ENCODE results near the gene CPXM2.

CPXM2 gene

DNA sequence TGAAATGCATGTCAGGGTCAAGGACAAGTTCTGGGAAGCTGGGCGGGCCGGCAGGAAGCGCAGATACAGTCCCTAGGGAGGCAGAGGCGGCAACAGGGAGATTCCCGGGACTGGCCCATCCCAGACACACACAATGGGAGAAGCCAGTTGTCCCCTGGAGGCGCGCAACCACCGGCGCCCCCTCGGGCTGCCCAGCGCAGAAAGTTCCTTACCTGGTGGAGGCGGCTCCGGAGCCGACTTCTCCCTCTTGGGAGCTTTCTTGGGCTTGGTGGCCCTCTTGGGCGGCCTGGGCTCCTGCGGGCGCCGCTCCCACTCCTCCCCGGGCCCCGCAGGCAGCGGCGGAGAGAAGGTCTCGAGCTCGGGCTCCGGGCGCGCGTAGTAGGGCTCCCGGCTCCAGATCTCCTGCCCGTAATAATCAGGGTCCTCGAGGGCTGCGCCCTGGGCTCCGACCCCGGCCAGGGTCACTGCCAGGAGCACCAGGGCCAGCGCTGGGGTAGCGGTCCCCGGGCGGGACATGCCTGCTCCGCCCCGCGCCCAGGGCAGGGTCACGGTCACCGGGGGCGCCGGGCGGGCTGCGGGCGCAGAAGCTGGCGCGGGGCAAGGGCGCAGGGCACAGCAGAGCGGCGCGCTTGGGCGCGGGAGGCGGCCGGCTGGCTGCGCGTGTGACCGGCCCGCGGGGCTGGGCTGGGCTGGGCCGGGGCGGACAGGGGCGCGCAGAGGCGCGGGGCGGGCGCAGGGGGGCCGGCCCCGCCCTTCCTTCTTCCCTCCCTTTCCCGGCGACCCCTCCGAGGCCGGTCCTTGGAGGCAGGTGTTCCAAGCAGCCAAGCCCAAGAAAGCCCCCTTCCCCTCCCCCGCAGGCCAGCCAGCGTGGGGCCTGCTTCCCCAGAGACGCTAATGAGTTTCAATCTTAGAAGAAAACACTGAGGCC lies at the start of gene CPXM2:
Gene CPXM2, minus strand, starts transcription at position 664 of the 928 bp plus-strand sequence. Its CDS starts 148 bp downstream, at position 516.
- DNase-seq = no peak

DNA sequence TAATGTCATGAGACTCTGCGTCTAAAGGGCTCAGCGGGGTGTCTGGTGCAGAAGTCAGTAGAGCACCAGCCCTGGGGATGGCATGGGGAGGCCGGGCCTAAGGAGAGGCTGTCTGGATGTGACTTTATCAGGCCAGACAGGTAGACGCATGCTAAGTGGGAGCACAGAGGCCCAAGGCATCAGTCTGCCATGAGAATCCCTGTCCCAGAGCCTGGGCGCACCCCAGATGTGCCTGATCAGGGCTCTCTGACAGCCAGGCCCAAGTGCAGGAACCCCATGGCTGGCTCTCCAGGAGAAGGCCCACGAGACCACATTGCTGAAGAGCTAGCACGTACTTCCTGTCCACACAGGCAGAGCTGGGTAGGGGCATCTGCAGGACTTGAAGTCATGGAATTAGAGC lies 48.0 kb upstream of the CPXM2 start:
- no peak for DNase-seq

DNA sequence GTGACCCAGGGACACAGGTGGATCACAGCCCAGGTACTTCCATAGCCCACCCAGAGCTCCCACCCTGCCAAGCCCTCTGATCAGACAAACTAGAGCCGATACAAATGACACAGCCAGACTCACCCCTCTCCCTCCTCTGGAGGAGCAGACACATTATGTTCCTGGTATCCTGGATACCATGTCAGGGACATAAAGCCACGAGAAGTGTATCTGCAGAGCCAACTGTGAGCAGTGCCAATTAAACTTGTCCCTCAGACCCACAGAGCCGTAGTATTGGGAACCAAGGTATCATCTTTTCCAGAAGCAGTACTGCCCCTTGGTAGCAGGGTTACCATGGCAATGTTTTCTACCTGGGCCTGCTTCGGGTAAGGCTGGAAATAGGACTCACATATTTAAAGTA lies 47.3 kb upstream of the CPXM2 start:
- no peak for DNase-seq

DNA sequence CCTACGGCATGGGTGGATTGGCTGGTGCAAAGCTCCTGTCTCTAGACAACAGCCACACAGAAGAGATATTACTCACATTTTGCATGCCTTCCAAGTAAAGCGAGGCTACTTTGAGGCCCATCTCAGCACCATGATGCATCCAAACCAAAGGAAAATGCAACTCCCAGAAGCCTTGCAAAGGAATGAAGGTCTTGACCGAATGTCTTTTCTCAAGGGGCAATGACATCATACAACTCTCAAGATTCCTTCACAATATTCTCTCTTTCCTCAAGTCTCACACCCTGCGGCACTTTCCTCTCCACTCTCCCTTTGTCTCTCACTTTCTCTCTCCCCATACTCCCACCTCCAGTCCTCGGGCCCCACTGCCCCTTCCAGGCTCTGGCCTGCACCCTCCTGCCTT lies 44.8 kb upstream of the CPXM2 start:
- no peak for DNase-seq

DNA sequence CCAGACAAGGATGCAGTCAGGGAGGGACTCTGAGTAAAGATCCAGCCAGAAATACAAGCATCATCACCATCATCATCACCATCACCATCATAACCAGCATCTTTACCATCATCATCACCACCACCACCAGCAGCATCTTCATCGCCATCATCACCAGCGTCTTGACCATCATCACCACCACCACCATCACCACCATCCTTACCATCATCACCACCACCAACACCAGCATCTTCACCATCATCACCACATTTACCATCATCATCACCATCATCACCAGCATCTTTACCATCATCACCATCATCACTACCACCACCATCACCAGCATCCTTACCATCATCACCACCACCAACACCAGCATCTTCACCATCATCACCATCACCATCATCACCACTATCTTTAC lies 44.1 kb upstream of the CPXM2 start:
- DNase-seq = no peak

DNA sequence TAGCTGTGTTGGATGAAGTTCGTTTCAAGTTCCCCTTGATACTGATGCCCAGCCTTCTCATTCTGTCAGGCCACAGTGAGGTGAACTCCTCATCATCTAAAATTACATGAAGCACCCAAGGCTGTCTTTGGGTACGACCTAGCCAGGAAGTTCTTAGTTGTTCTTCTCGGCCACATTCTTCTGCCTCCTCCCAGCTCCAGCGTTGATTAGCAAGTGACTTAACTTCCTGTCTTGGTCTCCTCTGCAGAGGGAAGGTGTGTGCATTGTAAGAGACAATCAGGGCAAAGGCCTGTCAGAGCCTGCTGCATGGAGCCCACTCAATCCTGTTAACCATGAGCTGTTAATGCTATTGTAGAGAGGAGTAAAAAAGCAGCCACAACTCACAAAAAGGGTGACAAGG lies 43.2 kb upstream of the CPXM2 start:
- no peak for DNase-seq

DNA sequence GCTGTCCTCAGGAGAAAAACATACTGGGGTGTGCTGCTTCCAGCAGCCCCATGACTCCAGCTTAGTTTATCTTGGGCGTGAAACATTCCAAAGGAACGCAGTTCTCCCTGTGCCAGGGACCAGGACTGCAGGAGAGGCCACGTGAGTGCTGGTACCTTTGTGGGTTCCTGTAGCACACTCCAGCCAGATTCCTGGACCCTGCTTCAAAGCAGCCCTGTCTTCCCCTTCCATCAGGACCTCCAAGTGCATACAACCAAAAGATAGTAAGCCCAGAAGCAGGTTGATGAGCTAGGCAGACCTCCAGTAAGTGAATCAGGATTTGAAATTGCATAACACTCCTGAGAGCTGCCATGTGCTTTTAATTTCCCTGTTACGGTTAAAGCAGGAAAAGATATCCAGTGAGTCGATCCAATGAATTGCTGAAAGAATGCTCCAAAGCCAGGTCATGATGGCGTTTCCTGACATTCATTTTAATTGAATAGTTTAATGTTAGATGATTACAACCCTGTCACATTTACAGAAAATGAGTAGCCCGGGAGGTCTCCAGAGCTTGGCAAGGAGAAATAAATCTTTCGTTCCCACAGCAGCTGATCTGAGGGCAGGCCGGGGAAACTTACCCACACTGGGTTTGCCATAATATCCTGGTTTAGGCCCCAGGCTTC lies 38.9 kb upstream of the CPXM2 start:
- DNase-seq = no peak

DNA sequence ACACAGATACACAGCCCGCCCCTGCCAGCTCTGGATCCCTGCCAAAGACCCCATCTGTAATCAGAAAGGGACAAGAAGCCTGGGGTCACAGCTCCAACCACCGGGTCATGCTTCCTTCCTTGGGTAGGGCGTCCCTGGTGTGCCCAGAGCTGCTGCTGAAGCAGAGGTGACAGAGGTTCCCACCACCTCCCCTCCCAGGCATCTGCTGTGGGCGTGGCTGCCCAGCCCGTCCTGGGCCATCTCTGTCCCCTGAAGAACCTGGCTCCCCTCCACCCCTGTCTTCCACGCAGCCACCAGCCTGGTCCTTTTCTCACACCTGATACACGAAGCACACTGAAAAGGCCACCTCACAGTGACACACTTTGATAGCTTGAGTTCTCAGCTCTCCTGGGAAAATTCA lies 38.2 kb upstream of the CPXM2 start:
- no peak for DNase-seq

DNA sequence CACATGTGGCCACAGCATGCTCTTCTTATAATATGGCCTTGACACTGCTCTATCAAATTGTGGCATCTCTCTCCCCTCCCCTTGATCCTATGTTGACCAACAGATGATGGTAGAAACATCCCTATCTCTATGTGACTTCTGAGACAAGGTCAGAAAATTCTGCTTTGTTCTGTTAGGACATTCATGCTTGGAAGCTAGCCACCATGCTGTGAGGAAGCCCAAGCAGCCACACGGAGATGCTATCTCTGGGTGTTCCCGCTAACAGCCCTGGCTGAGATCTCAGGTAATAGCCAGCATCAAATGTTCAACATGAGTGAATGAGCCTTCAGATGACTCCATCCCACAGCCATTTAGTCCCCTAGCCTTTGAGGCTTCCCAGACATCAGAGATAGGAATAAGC lies 36.8 kb upstream of the CPXM2 start:
- no peak for DNase-seq

DNA sequence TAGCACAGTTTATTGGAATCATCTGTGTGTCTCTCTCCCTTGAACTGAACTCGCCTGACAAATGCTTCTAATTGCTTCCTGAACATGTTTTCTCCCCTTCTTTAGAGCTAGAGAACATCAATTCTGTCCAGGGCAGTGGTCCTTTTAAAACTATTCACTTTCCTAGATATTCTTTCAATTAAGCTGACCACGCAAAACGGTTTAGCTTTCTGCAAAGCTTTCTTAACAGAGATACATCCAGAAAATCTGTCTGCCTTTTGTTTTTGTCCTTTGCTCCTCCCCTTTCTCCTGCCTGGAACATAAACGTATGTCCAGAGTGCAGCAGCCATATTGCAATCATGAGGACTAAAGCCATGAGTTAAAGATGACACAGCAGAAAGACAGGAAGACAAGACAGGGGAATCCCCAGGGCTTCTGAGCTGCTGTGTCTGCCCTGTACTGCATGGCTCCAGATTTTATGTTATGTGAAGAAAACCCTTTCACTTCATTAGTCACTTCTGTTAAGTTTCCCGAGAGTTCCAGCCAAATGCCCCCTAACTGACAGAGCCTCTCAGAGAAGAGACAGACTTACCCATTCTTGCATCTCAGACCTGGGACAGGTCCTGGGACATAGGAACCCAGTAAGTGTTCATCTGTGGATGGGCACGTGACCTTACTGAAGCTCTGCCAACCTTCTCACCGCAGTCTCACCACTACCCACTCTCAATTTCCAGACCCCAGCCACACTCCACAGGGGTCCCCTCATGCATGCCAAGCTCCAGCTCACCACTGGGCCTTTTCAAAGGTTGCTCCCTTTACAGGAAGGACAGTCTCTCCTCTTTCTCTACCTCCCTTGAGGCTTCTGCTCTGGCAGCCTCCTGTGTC lies 35.0 kb upstream of the CPXM2 start:
- no peak for DNase-seq

DNA sequence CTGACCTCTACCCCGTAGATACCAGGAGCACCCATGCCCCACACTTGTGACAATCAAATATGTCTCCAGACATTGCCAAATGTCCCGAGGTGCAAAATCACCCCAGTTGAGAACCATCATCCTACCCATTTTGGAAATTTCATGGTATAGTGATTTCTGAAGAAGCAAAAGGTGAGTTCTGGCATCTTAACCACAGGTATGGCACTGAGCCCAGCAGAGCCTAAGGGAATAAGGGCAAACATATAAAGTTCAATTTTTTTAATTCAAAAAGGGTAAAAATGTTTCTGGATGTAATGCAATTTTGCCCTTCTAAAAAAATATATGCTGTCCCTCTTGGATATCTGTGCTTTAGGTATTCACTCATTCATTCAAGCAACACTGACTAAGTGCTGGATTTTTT lies 30.5 kb upstream of the CPXM2 start:
- no peak for DNase-seq

DNA sequence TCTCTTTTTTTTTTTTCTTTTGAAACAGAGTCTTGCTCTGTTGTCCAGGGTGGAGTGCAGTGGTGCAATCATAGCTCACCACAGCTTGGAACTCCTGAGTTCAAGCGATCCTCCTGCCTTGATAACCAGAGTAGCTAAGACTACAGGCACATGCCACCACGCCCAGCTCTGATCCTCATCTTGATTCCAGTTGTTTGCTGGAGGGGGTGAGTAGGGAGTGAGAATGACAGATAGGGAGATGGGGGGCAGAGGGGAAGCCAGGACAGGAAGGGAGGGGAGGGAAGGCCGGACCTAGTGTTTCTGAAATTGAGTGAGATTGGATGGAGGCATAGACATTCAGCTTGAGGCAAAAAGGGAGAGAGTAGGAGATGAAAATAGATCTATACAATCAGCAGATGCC lies 25.2 kb upstream of the CPXM2 start:
- no peak for DNase-seq

DNA sequence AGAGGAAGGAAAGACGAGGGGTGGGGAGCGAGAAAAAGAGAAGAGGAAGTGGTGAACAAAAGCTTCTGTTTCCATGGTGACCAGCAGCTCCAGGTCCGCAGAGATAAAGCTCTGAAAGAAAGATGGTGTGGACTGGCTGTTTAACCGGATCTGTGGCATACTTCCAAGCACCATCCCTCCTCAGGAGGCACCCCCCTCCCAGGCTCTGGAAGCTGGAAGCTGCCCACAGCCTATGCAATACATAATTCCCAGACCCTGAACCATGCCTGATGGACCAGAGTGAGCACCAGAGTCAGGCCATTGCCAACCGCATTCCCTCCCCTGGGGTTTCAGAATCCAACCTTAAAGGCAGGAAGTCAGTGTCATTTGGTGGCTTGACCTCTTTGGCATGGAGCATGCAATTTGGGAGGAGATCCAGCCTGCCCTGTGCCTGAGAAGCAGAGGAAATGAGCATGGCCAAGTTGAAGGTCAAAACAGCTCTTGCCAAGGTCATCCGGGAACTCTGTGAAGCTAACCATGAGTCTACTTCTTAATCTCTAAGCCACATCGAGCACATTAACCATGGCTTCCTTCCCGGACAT lies 22.2 kb upstream of the CPXM2 start:
- DNase-seq = no peak

DNA sequence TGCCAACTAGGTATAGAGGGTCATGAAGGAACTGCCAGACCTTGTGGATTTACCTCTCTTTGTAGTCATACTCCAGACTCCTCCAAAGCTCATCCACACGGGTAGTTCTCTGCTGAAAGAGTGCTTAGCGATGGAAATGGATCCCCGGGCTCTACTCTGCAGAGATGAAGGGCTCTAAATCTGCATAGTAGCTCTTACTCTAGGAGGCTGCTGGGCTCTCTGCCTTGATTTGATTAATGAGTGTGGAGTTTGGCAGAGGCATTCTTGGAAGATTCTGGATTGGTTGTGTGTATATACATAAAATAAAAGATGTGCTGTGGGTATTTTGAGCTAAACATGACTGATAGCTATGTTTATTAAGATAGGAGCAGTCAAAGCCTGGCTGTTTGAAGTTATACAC lies 21.3 kb upstream of the CPXM2 start:
- DNase-seq = no peak

DNA sequence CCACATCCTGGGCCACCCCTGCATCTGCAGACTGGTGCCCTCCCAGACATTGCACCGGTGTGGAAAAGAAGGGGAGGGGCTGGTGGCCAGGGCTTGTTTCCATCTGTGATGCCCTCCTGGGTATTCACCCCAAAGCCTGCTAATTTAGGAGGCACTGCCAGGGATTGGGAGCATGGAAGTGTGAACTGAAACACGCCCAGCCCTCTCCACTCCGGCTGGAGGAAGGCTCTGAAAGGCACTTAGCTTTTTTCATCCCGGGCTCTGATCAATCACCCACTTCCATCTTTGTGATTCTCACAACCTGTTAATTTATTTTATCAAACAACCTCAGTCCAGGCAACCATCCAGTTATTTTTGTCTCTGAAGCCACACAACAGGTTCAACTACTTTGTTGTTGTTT lies 20.9 kb upstream of the CPXM2 start:
- DNase-seq = no peak

DNA sequence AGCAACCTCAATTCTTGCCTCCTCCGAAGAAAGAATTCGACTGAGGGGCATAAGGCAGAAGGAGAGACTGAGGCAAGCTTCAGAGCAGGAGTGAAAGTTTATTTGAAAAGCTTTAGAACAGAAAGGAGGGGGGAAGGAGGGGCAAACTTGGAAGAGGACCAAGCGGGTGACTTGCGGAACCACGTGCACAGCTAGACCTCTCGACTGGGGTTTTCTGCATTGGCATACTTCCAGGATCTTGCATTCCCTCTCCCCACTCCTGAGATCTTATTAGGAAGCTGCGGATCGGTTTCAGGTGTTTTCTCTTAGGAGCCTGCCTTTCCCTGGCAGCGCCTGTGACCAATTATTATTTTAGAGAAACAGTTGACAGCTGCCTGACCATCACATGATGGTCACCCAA lies 20.3 kb upstream of the CPXM2 start:
- no peak for DNase-seq

DNA sequence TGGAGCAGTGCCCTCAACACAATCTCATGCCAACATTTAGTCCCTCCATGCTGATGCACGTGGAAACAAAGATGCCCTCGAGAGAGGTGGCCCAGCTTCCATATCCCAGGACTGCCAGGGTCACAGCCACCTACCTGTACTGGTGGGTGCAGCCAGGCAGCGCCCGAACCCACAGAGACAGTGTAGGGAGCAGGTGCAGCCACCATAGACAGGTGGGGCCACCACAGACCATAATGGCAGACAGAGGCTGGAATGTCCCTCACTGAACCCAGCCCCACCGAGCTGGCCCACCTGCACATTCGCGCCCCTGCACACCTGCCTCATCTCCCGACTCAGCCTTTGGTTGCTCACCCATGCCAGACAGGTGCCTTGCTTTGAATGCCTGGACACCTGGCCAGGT lies 18.3 kb upstream of the CPXM2 start:
- no peak for DNase-seq

DNA sequence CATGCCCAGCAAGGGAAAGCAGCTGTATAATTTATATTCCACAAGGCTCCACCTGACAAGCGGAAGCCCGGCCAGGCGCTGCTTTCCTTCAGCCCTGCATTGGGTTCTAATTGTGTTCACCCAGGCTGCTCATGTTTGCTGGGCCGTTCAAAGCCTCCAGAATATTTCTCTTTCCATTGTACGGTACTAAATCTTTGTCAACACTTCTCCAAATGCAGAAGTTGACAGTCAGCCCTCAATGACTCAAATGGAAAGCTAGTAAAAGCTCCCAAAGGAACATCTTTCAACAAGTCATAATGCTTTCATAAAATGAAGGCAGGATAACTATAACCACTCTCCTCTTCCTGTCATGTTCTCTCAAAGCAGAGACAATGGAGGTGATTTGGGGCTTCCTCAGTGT lies 17.8 kb upstream of the CPXM2 start:
- no peak for DNase-seq

DNA sequence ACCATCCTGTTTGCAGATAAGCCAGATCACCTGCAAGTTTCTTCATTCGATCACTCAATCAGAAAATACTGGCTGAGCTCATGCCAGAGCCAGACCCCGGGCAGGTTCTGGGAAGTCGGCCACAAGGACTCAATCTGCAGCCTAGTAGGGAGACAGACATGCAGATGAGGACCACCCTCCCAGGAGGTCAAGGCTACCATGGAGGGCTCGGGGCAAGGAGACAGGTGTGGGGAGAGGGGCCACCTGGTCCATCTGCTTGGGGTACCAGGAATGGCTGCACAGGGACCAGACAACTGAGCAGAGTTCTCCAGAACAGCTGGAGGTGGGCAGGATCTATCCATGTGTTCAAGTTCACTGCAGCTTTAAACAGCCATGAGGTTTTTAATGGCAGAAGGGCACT lies 16.8 kb upstream of the CPXM2 start:
- no peak for DNase-seq

DNA sequence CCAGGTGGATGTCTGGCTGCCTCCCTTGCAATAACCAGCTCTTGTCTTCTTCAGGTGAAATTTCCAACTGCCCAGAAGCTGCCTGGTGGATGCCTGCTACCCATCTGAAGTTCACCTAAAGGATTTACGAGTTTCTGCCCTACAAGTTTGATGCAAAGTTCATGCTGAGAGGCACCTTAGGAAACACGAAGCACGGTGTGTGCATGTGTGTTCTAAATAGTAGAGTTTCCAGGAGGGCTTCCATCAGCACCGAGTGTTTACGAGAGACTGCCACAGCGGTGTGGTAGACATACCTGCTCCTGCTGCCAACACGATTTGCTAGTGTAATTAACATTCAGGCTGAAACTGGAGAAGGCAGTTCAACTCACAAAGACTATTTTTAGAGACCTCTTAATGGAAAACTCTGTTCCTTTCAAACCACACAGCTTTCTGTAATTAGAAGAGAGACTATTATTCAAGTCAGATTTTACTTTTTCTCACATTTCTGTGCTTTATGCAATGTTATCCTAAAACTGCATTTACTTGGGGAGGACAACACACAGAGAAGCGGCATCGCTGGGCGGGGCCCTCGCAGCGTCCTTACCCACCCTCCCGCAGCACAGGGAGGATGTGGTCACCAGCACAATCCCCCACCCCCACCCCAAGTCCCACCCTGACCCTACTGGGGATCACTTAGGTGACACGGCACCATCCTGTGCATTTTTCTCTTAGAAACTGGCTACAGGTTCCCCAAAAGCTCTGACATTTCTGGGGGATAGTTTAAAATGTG lies 15.5 kb upstream of the CPXM2 start:
- DNase-seq = no peak

DNA sequence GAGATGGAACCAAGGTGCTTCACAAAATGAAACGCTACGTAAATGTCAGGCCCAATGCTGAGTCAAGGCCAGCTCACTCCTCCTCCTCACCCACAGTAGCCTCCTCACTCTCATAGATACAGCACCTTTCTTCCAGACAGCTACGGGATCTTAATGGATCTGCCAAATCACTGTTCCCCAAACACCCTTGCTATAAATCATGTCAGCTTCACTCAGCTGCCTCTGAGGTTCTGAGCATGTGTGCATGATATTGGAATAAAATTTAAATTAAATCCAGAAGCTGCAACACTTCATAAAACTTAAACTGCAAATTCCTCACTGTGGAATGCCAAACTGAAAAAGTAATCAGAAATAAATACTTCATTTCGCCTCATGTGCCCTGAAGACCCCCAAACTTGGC lies 14.7 kb upstream of the CPXM2 start:
- DNase-seq = no peak

DNA sequence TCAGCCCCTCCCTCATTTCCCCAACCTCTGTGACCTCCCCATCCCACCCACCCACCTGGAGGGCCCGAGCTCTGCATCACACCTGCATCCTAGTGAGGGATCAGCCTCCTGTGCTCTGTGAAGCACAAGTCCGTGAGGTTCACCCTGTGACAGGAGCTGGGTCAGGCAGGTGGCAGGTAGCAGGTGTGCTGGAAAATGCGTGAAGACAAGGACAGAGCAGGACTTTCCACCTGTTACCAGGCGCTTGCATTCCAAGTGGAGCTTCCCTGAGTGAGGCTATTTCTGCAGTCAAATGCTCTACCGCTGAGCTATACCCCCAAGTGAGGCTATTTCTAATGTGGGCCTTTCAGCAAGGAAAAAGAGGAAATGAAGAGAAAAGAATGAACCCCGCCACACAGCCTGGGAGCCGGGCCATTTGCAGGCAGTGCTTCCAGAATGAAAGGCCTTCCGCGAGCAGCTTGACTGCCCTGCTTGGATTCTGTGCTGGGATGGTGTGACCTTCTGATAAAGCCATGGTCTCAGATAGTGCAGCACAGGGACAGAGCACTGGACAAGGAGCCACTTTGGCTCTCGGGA lies 13.3 kb upstream of the CPXM2 start:
- no peak for DNase-seq
